ENCODE results near the gene HBZ.
"Not testable (repeated sequence)": the region's sequence is repeated elsewhere in the genome, so short reads cannot be mapped to it uniquely, and the experiment has no call there.

The HBZ gene

GRCh38 chr16:164134-164823 lies 11.8 kb downstream of the HBZ start:
- in situ Hi-C loops (cut with MboI; ENCODE audit: low sequenced_read_pairs), result not testable (repeated sequence)

GRCh38 chr16:164827-165538 lies 12.5 kb downstream of the HBZ start:
- in situ Hi-C loops (cut with MboI; ENCODE audit: low sequenced_read_pairs), result no loop called here

- in situ Hi-C loops (cut with MboI; ENCODE audit: low sequenced_read_pairs), result no loop called here
These were observed 13.3 kb downstream of the HBZ start, which contains the start of gene HBM for GRCh38 chr16:165539-166374. HBM (plus strand) TSS chr16:165978; CDS start chr16:165998, 20 bp downstream.

GRCh38 chr16:166375-167121 lies 14.1 kb downstream of the HBZ start:
- in situ Hi-C loops (cut with MboI; ENCODE audit: low sequenced_read_pairs), result no loop called here

GRCh38 chr16:167122-167690 lies 14.8 kb downstream of the HBZ start:
- in situ Hi-C loops (cut with MboI; ENCODE audit: low sequenced_read_pairs), result no loop called here

GRCh38 chr16:168424-168823 lies 16.0 kb downstream of the HBZ start:
- in situ Hi-C loops (cut with MboI; ENCODE audit: low sequenced_read_pairs), result no loop called here

GRCh38 chr16:169014-169413 lies 16.6 kb downstream of the HBZ start:
- in situ Hi-C loops (cut with MboI; ENCODE audit: low sequenced_read_pairs), result no loop called here

GRCh38 chr16:170088-170507 lies 17.7 kb downstream of the HBZ start:
- in situ Hi-C loops (cut with MboI; ENCODE audit: low sequenced_read_pairs), result not testable (repeated sequence)

- in situ Hi-C loops (cut with MboI; ENCODE audit: low sequenced_read_pairs), result no loop called here
These were observed 18.3 kb downstream of the HBZ start for GRCh38 chr16:170788-171187.

- in situ Hi-C loops (cut with MboI; ENCODE audit: low sequenced_read_pairs), result not testable (repeated sequence)
These were observed 20.0 kb downstream of the HBZ start, which contains the start of gene HBA2 for GRCh38 chr16:172374-172941. HBA2 (plus strand) TSS chr16:172876; CDS start chr16:172913, 37 bp downstream.

GRCh38 chr16:173211-173854 lies 20.9 kb downstream of the HBZ start:
- in situ Hi-C loops (cut with MboI; ENCODE audit: low sequenced_read_pairs), result not testable (repeated sequence)

- in situ Hi-C loops (cut with MboI; ENCODE audit: low sequenced_read_pairs), result not testable (repeated sequence)
These were observed 21.7 kb downstream of the HBZ start for GRCh38 chr16:173928-174769.

GRCh38 chr16:175011-175949 lies 22.8 kb downstream of the HBZ start:
- in situ Hi-C loops (cut with MboI; ENCODE audit: low sequenced_read_pairs), result no loop called here

GRCh38 chr16:176006-176405 lies 23.6 kb downstream of the HBZ start:
- in situ Hi-C loops (cut with MboI; ENCODE audit: low sequenced_read_pairs), result not testable (repeated sequence)

GRCh38 chr16:176477-177382 lies 24.3 kb downstream of the HBZ start, which contains the start of gene HBA1:
HBA1 (plus strand) TSS chr16:176680; CDS start chr16:176717, 37 bp downstream.
- in situ Hi-C loops (cut with MboI; ENCODE audit: low sequenced_read_pairs), result not testable (repeated sequence)

GRCh38 chr16:177394-177822 lies 25.0 kb downstream of the HBZ start:
- in situ Hi-C loops (cut with MboI; ENCODE audit: low sequenced_read_pairs), result no loop called here

Data from hTERT RPE-1 (cell line).